Calu3 (cell line): ENCODE measurements around the gene MBNL2. TPM values are rescaled to one million over a fixed set of nuclear protein-coding genes. Genes with fewer than 3 reads are reported as not detected.

Experiments used
- BruUV-seq: library from RNA; stranded (reverse); fragments of 400-500 nt; replicated peaks from 2 replicates; lab custom pipeline; 2021; lab: Mats Ljungman, UMichigan
- CTCF ChIA-PET: fragments of 300-600 bp; sonication (Branson Sonifier 250); formaldehyde crosslinking; loops from one replicate; lab custom pipeline; 2022; ENCODE audit warnings: antibody characterized with exemption; lab: Charles Lee
- DNase-seq: peaks from one replicate; pipeline ENCODE4 v3.0.0; 2022
- H3K27ac Mint-ChIP-seq: one replicate; pipeline ENCODE4 v1.8.0; 2022; ENCODE audit warnings: mixed read lengths; ENCODE audit not compliant: unreplicated experiment
- H3K27me3 Mint-ChIP-seq: one replicate; pipeline ENCODE4 v1.8.0; 2022; ENCODE audit warnings: mixed read lengths; ENCODE audit not compliant: unreplicated experiment
- H3K36me3 Mint-ChIP-seq: one replicate; pipeline ENCODE4 v1.8.0; 2022; ENCODE audit warnings: mild to moderate bottlenecking, moderate library complexity, mixed read lengths; ENCODE audit not compliant: insufficient read depth, unreplicated experiment
- H3K4me1 Mint-ChIP-seq: one replicate; pipeline ENCODE4 v1.8.0; 2022; ENCODE audit warnings: mild to moderate bottlenecking, low read depth, mixed read lengths; ENCODE audit not compliant: unreplicated experiment
- H3K4me3 Mint-ChIP-seq: one replicate; pipeline ENCODE4 v1.8.0; 2022; ENCODE audit warnings: mild to moderate bottlenecking, low read depth, moderate library complexity, mixed read lengths; ENCODE audit not compliant: unreplicated experiment
- H3K9me3 Mint-ChIP-seq: one replicate; pipeline ENCODE4 v1.8.0; 2022; ENCODE audit warnings: low read depth, mixed read lengths; ENCODE audit not compliant: unreplicated experiment
- CTCF ChIP-seq: fragments of 200-600 bp; IDR thresholded peaks from one replicate; pipeline ENCODE4 v1.8.0; 2022; ENCODE audit warnings: antibody characterized with exemption; ENCODE audit not compliant: unreplicated experiment
- intact Hi-C: fragments of 100-400 bp; cut with micrococcal nuclease; formaldehyde crosslinking; loops from one replicate; pipeline ENCODE4 v1.10.0; 2022; ENCODE audit not compliant: unreplicated experiment
- total RNA-seq: library from RNA; stranded (reverse); gene quantifications from 2 replicates; pipeline ENCODE4 v1.2.3, GENCODE V29; 2022

The MBNL2 gene
- total RNA-seq, 1 experiment from 2014 or later: 37.1 TPM

DNA sequence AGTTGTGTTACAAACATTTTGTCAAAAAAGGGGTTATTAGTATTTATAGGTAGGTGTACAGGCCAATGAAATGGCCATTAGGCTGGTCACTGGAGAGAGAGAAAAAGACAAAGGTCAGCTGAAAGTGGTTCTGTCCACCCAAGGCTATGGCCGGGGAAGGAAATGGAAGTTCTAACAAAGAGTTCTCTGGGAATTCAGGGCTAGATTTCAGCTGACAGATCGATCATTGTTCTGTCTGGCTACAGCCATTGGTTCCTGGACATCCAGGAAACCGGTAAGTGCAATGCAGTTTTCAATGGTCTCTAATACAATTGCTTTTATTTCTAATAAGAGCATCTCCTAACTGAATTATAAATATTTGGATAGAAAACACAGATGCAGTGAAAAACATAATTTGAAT is 42.5 kb downstream of the MBNL2 start:
- DNase-seq: no peak
- Mint-ChIP-seq H3K9me3 (no peaks in the 10 kb centered on the region), H3K27ac (no peak overlapping the region), H3K4me3 (no peak overlapping the region), H3K4me1 (peaks cover 36% of the 10 kb centered on the region), H3K36me3 (peaks cover 26% of the 10 kb centered on the region), H3K27me3 (no peaks in the 10 kb centered on the region)
- intact Hi-C loops: no loop called here
- no peak for TF ChIP-seq CTCF
- BruUV-seq: no TSS peak
- CTCF ChIA-PET: no interaction called here

DNA sequence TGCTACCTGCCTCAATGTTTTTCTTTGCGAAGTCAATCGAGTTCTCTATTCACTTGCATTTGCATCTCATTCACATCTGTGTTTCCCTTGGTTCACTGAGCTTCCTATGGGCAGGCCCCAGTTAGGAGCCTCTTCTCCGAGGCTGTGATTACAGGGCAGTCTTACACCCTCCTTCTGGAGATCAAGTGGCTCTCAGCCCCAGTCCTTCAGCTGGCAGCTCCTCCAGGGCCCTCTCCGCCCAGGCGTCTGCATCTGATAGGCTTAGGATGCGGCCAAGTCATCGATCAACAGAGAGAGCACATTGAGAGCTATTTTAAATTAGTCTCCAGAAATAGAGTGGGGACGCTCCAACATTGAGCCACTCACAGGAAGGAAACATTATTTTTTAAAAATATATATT is 44.2 kb downstream of the MBNL2 start:
- DNase-seq: no peak
- TF ChIP-seq CTCF: no peak
- peaks cover 19% of the 10 kb centered on the region for H3K4me1 Mint-ChIP-seq
- CTCF ChIA-PET: no interaction called here
- no peak overlapping the region for H3K27ac Mint-ChIP-seq
- H3K36me3 Mint-ChIP-seq: peaks cover 18% of the 10 kb centered on the region
- H3K27me3 Mint-ChIP-seq: no peaks in the 10 kb centered on the region
- H3K4me3 Mint-ChIP-seq: no peak overlapping the region
- BruUV-seq: no TSS peak
- intact Hi-C loops: no loop called here
- no peaks in the 10 kb centered on the region for H3K9me3 Mint-ChIP-seq

DNA sequence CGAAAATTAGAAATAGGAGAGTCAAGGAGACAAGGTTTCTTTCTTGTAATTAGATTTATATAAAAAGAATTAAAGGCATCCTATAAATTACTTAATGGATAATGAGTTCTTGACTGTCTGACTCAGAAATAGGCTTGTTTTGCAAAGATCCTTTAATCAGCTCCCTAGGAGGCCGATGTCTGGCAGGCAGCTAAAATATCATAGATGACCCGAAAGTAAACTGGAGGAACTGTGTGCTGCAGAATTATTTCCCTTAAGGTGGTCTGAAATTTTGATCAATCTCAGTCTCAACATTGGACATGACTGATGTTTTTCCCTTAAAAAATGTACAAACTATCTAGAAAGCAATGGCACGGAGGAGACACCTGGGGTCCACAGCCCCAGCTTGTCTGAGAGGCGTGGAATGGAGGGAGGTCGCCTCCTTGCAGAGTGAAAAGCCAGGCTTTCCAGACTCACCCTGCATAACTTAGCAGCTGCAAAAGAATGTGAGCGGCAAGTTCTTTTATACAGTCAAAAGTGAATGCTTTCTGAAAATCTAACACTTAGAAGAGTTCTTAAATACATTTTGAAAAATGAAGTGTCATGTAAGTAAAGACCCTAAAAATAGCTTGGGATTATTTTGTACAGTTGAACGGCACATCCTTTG is 44.8 kb downstream of the MBNL2 start:
- DNase-seq: no peak
- Mint-ChIP-seq H3K27ac (no peak overlapping the region), H3K4me1 (peaks cover 14% of the 10 kb centered on the region), H3K36me3 (peaks cover 16% of the 10 kb centered on the region), H3K27me3 (no peaks in the 10 kb centered on the region), H3K9me3 (no peaks in the 10 kb centered on the region), H3K4me3 (no peak overlapping the region)
- BruUV-seq: no TSS peak
- intact Hi-C loops: no loop called here
- no peak for TF ChIP-seq CTCF
- CTCF ChIA-PET: no interaction called here

DNA sequence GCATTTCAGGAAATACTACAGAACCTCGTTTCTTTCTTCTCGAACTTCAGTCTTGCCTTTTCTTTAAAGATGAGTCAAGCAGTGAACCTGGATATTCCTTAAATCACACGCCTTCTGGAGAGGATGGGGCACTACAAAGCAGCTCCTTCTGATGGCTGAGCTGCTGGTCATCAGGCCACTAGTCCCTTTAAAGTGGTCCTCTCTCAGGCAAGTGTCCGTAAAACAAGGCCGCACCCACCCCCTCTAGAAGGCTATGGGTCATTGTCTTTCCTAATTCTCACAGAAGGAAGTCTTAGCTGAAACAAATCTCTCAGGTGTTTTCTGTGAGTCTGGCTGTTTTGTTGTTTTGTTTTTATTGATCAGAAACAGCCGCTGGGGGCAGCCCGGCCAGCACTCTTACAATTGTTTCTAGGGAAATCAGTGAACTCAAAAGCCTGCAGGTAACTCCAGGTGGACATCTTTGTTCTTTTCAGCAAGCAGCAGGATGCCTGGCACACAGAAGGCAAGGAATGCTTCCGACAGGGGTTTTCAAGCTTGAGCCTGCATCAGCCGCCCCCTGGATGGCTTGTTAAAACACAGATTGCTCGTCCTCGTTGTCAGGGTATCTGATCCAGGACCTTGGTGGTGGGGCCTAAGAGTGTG is 45.4 kb downstream of the MBNL2 start:
- intact Hi-C loops: no loop called here
- Mint-ChIP-seq H3K9me3 (no peaks in the 10 kb centered on the region), H3K27ac (no peak overlapping the region), H3K27me3 (no peaks in the 10 kb centered on the region), H3K4me3 (no peak overlapping the region), H3K36me3 (peaks cover 9% of the 10 kb centered on the region), H3K4me1 (peaks cover 7% of the 10 kb centered on the region)
- BruUV-seq: no TSS peak
- CTCF ChIA-PET: no interaction called here
- no peak for TF ChIP-seq CTCF
- DNase-seq: no peak
